Mammary microvascular endothelial cell (primary cell): ENCODE results near the gene RPL10L. TPM values are rescaled to one million over a fixed set of nuclear protein-coding genes. Genes with fewer than 3 reads are reported as not detected.

Source experiments
- total RNA-seq: library from RNA; depleted of rRNA; stranded (reverse); fragments of >200 nt; gene quantifications from 2 replicates; pipeline ENCODE4 v1.2.3, GENCODE V29; 2015

The RPL10L gene
- total RNA-seq = not detected in 2 replicates

DNA sequence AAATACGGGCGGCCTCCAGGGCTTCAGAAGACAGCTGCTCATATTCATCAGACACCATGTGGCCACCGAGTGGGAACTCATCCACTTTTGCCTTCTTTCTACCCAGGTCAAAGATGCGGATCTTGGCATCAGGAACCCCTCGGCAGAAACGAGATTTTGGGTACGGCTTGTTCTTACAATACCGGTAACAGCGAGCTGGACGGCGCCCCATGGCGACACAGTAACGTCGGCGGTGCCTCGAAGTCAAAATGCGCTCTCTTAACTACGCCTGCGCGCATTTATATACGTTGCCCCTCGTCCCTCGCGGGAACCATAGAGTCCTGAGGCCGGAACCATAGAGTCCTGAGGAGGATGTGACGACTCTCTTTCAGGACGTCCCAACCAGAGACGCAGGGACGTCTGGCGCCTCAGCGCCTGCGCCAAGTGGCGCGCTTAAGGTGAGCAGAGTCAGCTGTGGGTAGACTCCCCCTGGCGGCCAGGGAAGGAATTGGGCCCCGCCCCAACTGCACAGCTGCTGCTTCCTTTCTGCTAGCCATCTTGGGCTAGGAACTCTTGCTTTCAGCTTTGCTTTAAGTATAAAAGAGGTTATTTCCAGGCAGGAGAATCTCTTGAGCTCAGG is at the start of gene RPL10L:
Gene RPL10L (minus strand): TSS at position 256 of the 619 bp plus-strand sequence. CDS start 45 bp downstream, at position 211.

